ENCODE results near the gene FOXD2.

Gene FOXD2

DNA sequence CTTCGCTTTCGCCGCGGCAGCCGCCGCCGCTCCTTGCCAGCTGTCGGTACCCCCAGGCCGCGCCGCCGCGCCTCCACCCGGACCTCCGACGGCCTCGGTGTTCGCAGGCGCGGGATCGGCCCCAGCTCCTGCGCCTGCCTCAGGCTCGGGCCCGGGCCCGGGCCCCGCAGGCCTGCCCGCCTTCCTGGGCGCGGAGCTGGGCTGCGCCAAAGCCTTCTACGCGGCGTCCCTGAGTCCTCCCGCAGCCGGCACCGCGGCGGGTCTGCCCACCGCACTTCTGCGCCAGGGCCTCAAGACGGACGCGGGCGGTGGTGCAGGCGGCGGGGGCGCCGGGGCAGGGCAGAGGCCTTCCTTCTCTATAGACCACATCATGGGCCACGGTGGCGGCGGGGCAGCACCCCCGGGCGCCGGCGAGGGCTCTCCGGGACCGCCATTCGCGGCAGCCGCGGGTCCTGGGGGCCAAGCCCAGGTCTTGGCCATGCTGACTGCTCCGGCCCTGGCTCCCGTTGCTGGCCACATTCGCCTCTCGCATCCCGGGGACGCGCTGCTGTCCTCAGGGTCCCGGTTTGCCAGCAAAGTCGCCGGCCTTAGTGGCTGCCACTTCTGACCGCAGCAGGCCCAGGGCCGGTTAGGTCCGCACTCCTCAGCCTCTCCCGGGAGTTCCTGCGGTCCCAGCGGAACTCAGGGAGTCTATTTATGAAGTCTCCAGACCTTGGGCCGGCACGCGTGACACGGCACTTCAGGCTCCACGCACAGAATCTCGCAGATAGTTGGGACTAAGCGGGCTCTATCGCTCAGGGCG is 1.4 kb downstream of the FOXD2 start:
- no peak overlapping the region for H3K4me3 ChIP-seq (ENCODE audit: low read depth, low read length)
- TF ChIP-seq, protein P1, sequence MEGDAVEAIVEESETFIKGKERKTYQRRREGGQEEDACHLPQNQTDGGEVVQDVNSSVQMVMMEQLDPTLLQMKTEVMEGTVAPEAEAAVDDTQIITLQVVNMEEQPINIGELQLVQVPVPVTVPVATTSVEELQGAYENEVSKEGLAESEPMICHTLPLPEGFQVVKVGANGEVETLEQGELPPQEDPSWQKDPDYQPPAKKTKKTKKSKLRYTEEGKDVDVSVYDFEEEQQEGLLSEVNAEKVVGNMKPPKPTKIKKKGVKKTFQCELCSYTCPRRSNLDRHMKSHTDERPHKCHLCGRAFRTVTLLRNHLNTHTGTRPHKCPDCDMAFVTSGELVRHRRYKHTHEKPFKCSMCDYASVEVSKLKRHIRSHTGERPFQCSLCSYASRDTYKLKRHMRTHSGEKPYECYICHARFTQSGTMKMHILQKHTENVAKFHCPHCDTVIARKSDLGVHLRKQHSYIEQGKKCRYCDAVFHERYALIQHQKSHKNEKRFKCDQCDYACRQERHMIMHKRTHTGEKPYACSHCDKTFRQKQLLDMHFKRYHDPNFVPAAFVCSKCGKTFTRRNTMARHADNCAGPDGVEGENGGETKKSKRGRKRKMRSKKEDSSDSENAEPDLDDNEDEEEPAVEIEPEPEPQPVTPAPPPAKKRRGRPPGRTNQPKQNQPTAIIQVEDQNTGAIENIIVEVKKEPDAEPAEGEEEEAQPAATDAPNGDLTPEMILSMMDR (IDR thresholded peaks at IDR 0.05; ENCODE audit: control insufficient read depth, extremely low read depth, insufficient read depth) = no peak
- DNase-seq (ENCODE audit: low read depth) = no peak

DNA sequence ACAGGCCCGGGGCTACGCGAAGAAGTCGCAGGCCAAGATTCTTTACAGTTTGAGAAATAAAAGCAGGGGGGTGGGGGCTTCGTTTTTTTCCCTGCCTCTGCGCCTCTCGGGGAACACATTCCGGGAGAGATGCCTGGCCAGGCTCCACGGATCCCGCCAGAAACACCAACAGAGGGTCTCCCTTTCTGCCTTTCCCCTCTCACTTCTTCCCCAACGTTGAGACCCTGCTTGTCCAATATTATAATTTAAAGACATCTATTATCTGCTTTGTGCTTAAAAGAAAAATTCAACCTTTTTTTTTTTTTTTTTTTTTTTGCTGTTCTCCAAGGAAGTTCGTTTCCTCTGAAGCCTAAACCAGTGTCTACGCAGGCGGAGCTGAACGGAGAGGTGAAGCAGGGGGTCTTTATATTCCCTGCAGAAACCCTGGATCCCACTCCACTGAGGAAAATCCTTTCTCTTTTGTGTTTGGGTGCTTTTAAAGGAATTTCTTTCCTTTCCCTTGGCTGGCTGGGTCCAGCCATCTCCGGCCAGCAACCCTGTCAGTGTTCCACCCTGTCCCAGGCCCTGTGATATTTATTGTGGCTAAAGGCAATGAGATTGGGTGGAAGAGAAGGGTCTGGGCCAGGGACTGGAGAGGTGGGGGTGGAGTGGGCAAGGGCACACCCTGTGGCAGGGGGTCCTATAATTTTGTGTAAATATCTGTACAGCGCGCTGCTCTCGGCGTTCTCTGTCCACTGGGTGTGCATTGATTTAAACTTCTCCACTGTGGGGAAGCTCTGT is 2.2 kb downstream of the FOXD2 start:
- DNase-seq (ENCODE audit: low read depth) = no peak
- TF ChIP-seq, protein P1 (IDR thresholded peaks at IDR 0.05; ENCODE audit: control insufficient read depth, extremely low read depth, insufficient read depth) = no peak
- no peak overlapping the region for H3K4me3 ChIP-seq (ENCODE audit: low read depth, low read length)

DNA sequence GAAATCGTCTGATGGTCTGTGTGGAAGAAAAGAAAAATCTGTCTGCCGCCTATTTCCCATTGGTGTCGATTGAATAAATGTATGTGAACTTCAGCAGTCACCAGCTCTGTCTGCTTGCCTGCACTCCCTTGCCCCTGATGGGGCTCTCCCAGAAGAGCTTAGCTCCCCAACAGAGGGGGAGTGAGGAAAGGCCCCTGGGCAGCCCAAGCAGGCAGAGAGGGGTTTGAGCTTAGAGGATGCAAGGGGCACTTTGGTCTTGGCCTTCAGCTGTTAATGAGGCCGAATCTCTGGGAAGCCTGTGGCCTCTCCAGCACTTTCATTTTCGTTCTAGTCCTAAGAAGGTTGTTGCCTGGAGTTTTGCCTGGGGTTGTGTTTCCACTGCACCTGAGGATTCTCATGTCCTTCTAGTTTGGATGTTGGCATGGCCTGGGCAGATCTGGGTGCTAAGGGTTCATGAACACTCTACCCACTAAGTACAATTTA is 2.8 kb downstream of the FOXD2 start:
- DNase-seq (ENCODE audit: low read depth) = no peak
- TF ChIP-seq, protein P1 (IDR thresholded peaks at IDR 0.05; ENCODE audit: control insufficient read depth, extremely low read depth, insufficient read depth) = no peak
- no peak overlapping the region for H3K4me3 ChIP-seq (ENCODE audit: low read depth, low read length)

DNA sequence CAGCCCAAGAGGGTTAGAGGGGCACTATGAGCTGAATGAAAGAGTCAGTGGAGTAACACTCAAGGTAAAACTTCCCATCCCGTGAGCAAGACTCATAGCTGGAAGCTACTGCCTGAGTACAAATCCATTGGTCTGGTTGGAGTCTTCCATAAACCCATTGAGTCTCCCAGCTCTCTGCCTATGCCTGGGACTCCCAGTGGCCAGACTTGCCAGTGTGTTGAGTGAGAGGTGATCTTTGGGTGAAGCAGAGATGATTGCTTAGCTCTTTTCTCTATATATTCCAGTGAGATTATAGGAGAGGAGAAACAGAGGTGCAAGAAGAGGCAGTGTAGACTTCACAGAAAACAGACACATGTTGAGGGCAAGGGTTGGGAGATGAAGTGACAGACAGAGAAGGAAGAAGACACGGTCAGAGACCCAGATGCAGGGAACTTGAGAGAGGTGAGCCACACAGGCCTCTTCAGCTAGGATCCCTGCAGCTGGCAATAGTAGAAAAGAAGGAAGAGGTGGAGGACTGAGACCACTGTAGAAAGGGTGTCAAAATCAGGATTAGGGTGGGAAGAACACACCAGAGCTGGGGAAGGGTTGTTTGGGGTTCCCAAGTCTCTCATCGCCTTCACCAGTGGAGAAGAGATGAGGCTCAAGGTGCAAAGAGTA is 3.7 kb downstream of the FOXD2 start:
- TF ChIP-seq, protein P1 (IDR thresholded peaks at IDR 0.05; ENCODE audit: control insufficient read depth, extremely low read depth, insufficient read depth) = no peak
- DNase-seq (ENCODE audit: low read depth) = no peak
- no peak overlapping the region for H3K4me3 ChIP-seq (ENCODE audit: low read depth, low read length)

DNA sequence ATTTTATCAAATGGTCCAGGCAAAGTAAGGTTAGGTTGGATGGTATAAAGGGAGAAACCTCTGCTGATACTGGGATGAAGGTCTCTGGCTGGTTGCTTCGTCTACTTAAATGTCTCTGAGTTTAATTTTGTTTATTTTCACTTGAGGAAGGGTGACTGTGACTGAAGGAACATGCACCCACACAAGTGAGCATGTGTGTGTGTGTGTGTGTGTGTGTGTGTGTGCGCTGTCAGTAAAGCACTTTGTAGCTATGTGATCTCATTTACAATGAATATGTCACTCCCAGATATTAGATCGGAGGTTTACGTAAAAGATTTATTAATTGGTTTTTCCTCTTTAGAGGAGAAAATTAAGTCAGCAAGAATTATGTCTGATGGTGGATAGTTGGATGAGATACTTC is 4.4 kb downstream of the FOXD2 start:
- H3K4me3 ChIP-seq (ENCODE audit: low read depth, low read length) = no peak overlapping the region
- TF ChIP-seq, protein P1 (IDR thresholded peaks at IDR 0.05; ENCODE audit: control insufficient read depth, extremely low read depth, insufficient read depth) = no peak
- no peak for DNase-seq (ENCODE audit: low read depth)

DNA sequence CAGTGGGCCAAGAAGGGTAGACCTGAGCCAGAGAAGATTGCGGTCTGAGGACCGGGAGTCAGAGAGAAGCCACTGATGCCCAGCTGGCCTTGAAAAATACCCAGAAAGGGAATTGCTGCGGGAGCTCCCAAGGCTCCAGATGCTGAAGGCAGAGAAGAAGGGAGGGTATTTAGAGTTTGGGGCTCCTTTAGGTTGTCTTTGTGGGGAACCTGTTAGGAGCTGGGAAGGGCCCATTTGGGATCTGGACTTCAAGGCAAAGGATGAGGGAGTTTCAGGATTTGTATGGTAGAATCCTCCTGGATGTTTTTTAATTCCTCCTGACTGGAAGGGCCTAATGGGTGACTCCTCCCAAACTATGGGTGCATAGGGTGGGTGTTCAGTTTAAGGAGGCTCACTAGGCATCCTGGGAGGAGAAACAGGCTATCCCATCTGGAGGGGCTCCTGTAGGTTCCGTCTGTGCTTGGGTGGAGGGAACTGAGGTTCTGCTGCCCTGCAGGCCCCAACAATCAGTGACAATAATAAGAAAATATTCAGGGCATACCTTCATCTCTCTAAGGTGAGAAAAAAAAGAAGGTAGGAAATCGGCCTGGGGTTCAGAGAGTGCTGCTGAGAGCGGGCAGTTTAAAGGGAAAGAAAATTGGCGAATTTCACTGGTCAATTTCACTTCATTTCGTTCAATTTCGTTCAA is 5.1 kb downstream of the FOXD2 start:
- TF ChIP-seq, protein P1 (IDR thresholded peaks at IDR 0.05; ENCODE audit: control insufficient read depth, extremely low read depth, insufficient read depth) = no peak
- no peak for DNase-seq (ENCODE audit: low read depth)
- no peak overlapping the region for H3K4me3 ChIP-seq (ENCODE audit: low read depth, low read length)
